Spleen (tissue), 7 donors: ENCODE results near the gene TAL1.

Experiments used
- CTCF ChIP-seq, 11 experiments: fragments of 200-600 bp in 7 of 11; fragments of 450-650 bp in 4 of 11; sonication (generic) in 4 of 11; IDR thresholded peaks in 8 of 11; conservative IDR thresholded peaks in 3 of 11; 1 replicate in 7 of 11; 2 replicates in 4 of 11; pipeline versions ENCODE4 v1.4.0 to v1.8.0; 2016 to 2021; ENCODE audit warnings: antibody characterized with exemption in 11 of 11, inconsistent platforms in 4 of 11, mild to moderate bottlenecking in 1 of 11
- POLR2A ChIP-seq, 3 donors: fragments of 450-650 bp; IDR thresholded peaks; one replicate each; pipeline ENCODE4 v1.5.1; 2017; ENCODE audit warnings: antibody characterized with exemption in 3 of 3, mild to moderate bottlenecking in 1 of 3
- donor health status: DM: no; HTN: no; CAD: no; lungs with moderate emphysema.
- donor health status: DM: no; HTN: no; CAD: no.
- donor health status: DM: no; HTN: no; CAD: no.

DNA sequence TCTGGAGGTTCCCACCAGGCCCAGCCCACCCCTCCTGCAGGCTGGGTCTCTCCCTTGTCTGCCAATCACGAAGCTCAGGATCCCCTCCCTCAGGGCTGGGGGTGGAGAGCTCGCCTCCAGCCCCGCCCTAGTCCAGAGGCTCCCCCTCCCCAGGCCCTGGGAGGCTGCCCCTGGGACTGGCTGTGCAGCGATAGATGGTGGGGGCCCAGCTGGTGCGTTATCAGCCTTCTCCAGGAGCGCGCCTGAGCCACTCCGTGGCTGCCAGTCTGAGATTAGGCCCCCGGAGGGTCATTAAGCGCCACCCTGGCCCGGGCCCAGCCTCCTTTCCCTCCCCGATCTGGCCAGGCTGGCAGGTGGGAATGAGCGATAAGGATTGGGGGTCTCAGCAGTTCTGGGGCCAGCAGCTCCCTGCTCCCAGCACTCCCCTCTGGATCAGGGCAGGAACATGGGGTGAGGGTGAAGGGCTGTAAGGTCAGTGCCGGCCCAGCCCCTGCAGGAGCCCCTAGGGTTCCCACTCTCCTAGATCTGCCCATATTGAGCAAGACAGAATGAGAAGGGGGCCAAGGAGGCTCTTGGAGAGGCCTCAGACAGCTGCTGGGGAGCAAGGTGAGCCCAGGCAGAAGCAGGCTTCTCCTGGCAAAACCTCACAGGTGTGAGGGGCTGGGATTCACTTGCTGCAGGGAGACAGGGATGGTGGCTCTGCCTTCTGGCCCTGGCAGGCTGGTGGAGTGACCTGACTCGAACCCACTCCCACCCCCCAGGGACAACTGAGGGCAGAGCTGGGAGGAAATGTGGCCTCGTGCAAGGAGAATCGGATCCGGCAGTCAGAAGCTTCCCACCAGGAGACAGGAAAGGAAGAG is 50.7 kb downstream of the TAL1 start:
- TF ChIP-seq CTCF (IDR thresholded peaks at IDR 0.05 in 8 of 11, conservative IDR thresholded peaks at IDR 0.05 in 3 of 11) (no peak), POLR2A (IDR thresholded peaks at IDR 0.05) (no peak)
